DLD1 (cell line): Measurements from ENCODE around the gene AJAP1.

Experiments
- in situ Hi-C: cut with HindIII; loops from 2 replicates; pipeline ENCODE4 v1.10.0; 2017; ENCODE audit warnings: low sequenced_read_pairs

The AJAP1 gene

GRCh38 chr1:4803335-4803734 is 148.9 kb downstream of the AJAP1 start:
- in situ Hi-C loops, result no loop called here

- in situ Hi-C loops, result no loop called here
These were observed 151.6 kb downstream of the AJAP1 start for GRCh38 chr1:4805987-4806386.

- in situ Hi-C loops, result no loop called here
These were observed 166.1 kb downstream of the AJAP1 start for GRCh38 chr1:4820543-4820942.

- in situ Hi-C loops, result no loop called here
These were observed 171.5 kb downstream of the AJAP1 start for GRCh38 chr1:4825800-4826450.

GRCh38 chr1:4830707-4831106 is 176.3 kb downstream of the AJAP1 start:
- in situ Hi-C loops, result no loop called here

GRCh38 chr1:4836574-4836973 is 182.2 kb downstream of the AJAP1 start:
- in situ Hi-C loops, result no loop called here

GRCh38 chr1:4837031-4837600 is 182.7 kb downstream of the AJAP1 start:
- in situ Hi-C loops, result no loop called here

- in situ Hi-C loops, result no loop called here
These were observed 183.3 kb downstream of the AJAP1 start for GRCh38 chr1:4837752-4838151.

- in situ Hi-C loops, result no loop called here
These were observed 183.8 kb downstream of the AJAP1 start for GRCh38 chr1:4838231-4838630.
